SU-DHL-6 (cell line): ENCODE data around the gene PIP4P1.

Source experiments
- EZH2phosphoT487 ChIP-seq: fragments of 200-600 bp; sonication (generic), shearing (Covaris generic); conservative IDR thresholded peaks from 2 replicates; pipeline ENCODE4 v1.6.1; 2018; ENCODE audit warnings: mild to moderate bottlenecking, antibody characterized with exemption, low read length, moderate library complexity, mixed read lengths
- TF ChIP-seq, protein P1 (sequence below): fragments of 200-600 bp; sonication (generic); IDR thresholded peaks from one replicate; pipeline ENCODE4 v1.5.1; 2017; ENCODE audit warnings: antibody characterized with exemption, mild to moderate bottlenecking, low read length, moderate library complexity; ENCODE audit not compliant: insufficient read depth, poor library complexity, severe bottlenecking

DNA sequence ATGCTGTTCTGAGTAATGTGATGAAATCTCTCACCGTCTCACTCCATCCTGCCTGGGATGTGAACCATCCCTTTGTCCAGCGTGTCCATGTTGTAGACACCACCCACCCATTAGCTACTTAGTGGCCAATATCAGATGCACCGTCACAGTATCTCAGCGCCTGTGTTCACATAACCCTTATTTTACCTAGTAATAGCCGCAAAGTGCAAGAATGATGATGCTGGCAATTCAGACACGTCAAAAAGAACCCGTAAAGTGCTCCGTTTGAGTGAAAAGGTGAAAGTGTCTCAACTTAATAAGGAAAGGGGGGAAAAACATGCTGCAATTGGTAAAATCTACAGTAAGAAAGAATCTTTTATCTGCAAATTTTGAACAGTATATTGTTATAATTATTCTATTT is 47.1 kb upstream of the PIP4P1 start:
- TF ChIP-seq, protein P1, sequence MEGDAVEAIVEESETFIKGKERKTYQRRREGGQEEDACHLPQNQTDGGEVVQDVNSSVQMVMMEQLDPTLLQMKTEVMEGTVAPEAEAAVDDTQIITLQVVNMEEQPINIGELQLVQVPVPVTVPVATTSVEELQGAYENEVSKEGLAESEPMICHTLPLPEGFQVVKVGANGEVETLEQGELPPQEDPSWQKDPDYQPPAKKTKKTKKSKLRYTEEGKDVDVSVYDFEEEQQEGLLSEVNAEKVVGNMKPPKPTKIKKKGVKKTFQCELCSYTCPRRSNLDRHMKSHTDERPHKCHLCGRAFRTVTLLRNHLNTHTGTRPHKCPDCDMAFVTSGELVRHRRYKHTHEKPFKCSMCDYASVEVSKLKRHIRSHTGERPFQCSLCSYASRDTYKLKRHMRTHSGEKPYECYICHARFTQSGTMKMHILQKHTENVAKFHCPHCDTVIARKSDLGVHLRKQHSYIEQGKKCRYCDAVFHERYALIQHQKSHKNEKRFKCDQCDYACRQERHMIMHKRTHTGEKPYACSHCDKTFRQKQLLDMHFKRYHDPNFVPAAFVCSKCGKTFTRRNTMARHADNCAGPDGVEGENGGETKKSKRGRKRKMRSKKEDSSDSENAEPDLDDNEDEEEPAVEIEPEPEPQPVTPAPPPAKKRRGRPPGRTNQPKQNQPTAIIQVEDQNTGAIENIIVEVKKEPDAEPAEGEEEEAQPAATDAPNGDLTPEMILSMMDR = no peak
- TF ChIP-seq EZH2phosphoT487 = no peak
